Erythroblast (primary cell): ENCODE measurements around the gene EYA4.

Experiments used
- GATA1 ChIP-seq: IDR thresholded peaks from 2 replicates; pipeline ENCODE4 v1.6.1; 2011; ENCODE audit warnings: low read depth, mild to moderate bottlenecking, control low read depth, low read length, moderate library complexity
- POLR2A ChIP-seq: IDR thresholded peaks from 2 replicates; pipeline ENCODE4 v1.6.1; 2011; ENCODE audit warnings: mild to moderate bottlenecking, low read length

GRCh38 chr6:133277900-133278545 lies 36.9 kb downstream of the EYA4 start:
- TF ChIP-seq POLR2A (no peak), GATA1 (no peak)
